ENCODE results near the gene SMAD1. TPM values are rescaled to one million over a fixed set of nuclear protein-coding genes. Genes with fewer than 3 reads are reported as not detected.

Gene SMAD1
- polyA plus RNA-seq, 1 donor (not counting 4 experiments of a cell fraction or from before 2014, with no cell fraction given), result 33.5 TPM

DNA sequence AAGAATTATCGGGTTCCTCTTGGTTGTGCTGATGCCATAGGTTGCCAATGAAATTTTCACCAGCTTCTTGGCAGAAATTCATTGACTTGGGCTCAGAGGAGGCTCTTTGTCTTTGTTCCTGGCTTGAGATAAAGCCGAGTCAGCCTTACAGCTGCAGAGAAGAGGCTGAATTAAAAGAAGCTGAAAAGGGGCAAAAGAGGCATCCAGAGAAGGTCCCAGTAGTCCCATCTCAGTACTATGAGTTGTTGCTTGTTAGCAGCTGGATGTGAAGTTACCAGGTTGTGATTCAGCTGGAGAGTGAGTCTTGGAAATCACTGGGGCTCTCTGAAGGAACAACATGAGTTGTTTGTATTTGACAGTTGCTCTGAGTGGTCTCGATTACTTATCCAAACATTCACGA, 59.7 kb downstream of the SMAD1 start:
- Histone ChIP-seq H3K27me3 (ENCODE audit: control insufficient read depth, extremely low read depth, insufficient read depth, low read length) (no peaks in the 10 kb centered on the region), H4K20me1 (ENCODE audit: control insufficient read depth, extremely low read depth, insufficient read depth, low read length) (no peaks in the 10 kb centered on the region), H3K27ac (ENCODE audit: control insufficient read depth, insufficient read depth, low read length) (no peak overlapping the region), H3K9ac (ENCODE audit: control insufficient read depth, extremely low read depth, insufficient read depth, low read length) (no peak overlapping the region), H3K79me2 (ENCODE audit: control insufficient read depth, insufficient read depth, low read length) (no peaks in the 10 kb centered on the region), H3K4me1 (ENCODE audit: control insufficient read depth, extremely low read depth, insufficient read depth, low read length) (peaks cover 16% of the 10 kb centered on the region), H2AFZ (ENCODE audit: control insufficient read depth, low read length) (no peak overlapping the region), H3K9me3 (ENCODE audit: control insufficient read depth, low read depth, low read length) (no peaks in the 10 kb centered on the region), H3K4me3 (ENCODE audit: control insufficient read depth in 2 of 3, extremely low read depth in 1 of 3, insufficient read depth in 2 of 3, low read depth in 1 of 3, low read length in 3 of 3) (no peak overlapping the region), H3K36me3 (ENCODE audit: control insufficient read depth in 2 of 2, extremely low read depth in 1 of 2, insufficient read depth in 2 of 2, low read length in 2 of 2) (peaks cover 5 to 9% of the 10 kb centered on the region in 2 experiments), H3K9me1 (ENCODE audit: control insufficient read depth, extremely low read depth, insufficient read depth, low read length) (no peaks in the 10 kb centered on the region), H3K4me2 (ENCODE audit: control insufficient read depth, extremely low read depth, insufficient read depth, low read depth, low read length) (no peak overlapping the region)
- DNase-seq (ENCODE audit: low read depth, low spot score) (no peak), FAIRE-seq (peak; percentile 71)
- TF ChIP-seq, protein P1, sequence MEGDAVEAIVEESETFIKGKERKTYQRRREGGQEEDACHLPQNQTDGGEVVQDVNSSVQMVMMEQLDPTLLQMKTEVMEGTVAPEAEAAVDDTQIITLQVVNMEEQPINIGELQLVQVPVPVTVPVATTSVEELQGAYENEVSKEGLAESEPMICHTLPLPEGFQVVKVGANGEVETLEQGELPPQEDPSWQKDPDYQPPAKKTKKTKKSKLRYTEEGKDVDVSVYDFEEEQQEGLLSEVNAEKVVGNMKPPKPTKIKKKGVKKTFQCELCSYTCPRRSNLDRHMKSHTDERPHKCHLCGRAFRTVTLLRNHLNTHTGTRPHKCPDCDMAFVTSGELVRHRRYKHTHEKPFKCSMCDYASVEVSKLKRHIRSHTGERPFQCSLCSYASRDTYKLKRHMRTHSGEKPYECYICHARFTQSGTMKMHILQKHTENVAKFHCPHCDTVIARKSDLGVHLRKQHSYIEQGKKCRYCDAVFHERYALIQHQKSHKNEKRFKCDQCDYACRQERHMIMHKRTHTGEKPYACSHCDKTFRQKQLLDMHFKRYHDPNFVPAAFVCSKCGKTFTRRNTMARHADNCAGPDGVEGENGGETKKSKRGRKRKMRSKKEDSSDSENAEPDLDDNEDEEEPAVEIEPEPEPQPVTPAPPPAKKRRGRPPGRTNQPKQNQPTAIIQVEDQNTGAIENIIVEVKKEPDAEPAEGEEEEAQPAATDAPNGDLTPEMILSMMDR (optimal IDR thresholded peaks at IDR 0.05 in 1 of 3, IDR thresholded peaks at IDR 0.05 in 1 of 3, conservative IDR thresholded peaks at IDR 0.05 in 1 of 3; ENCODE audit: extremely low read depth in 1 of 3, insufficient read depth in 2 of 3, low read length in 3 of 3), result no peak
- TF ChIP-seq EZH2 (IDR thresholded peaks at IDR 0.05; ENCODE audit: low read length), result no peak
- dilution Hi-C loops (cut with MboI; ENCODE audit: extremely low pct_ligation_motif_present, low sequenced_read_pairs), result no loop called here

DNA sequence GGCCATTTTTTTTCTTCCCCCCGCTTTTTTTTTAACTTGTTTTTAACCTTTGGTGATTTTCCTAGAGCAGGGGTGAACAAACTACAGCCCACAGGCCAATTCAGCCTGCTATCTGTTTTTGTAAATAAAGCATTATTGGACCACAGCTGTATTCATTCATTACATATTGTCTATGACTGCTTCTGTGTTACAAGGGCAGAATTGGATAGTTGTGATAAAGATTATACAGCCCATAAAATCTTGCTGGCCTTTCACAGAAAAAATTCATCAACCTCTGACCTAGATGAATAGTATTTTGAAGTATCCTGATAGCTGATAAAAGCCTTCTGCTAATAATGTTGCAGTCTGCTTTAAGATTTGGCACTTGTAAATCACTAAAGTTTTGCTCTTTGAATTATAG, 63.4 kb downstream of the SMAD1 start:
- peaks cover 4% of the 10 kb centered on the region for H3K79me2 ChIP-seq (ENCODE audit: control insufficient read depth, insufficient read depth, low read length)
- H3K4me3 ChIP-seq (ENCODE audit: control insufficient read depth in 2 of 3, extremely low read depth in 1 of 3, insufficient read depth in 2 of 3, low read depth in 1 of 3, low read length in 3 of 3), result peak overlapping the region in 2 of 3 experiments; percentile 47 to 57
- H3K9me1 ChIP-seq (ENCODE audit: control insufficient read depth, extremely low read depth, insufficient read depth, low read length), result no peaks in the 10 kb centered on the region
- peak overlapping the region; percentile 56 for H2AFZ ChIP-seq (ENCODE audit: control insufficient read depth, low read length)
- dilution Hi-C loops (cut with MboI; ENCODE audit: extremely low pct_ligation_motif_present, low sequenced_read_pairs), result no loop called here
- no peak for FAIRE-seq
- peak overlapping the region; percentile 77 for H3K9ac ChIP-seq (ENCODE audit: control insufficient read depth, extremely low read depth, insufficient read depth, low read length)
- peak overlapping the region; percentile 93 for H3K4me2 ChIP-seq (ENCODE audit: control insufficient read depth, extremely low read depth, insufficient read depth, low read depth, low read length)
- no peak for TF ChIP-seq EZH2 (IDR thresholded peaks at IDR 0.05; ENCODE audit: low read length)
- TF ChIP-seq, protein P1 (optimal IDR thresholded peaks at IDR 0.05 in 1 of 3, IDR thresholded peaks at IDR 0.05 in 1 of 3, conservative IDR thresholded peaks at IDR 0.05 in 1 of 3; ENCODE audit: extremely low read depth in 1 of 3, insufficient read depth in 2 of 3, low read length in 3 of 3), result no peak
- no peaks in the 10 kb centered on the region for H4K20me1 ChIP-seq (ENCODE audit: control insufficient read depth, extremely low read depth, insufficient read depth, low read length)
- no peaks in the 10 kb centered on the region for H3K9me3 ChIP-seq (ENCODE audit: control insufficient read depth, low read depth, low read length)
- peaks cover 1 to 14% of the 10 kb centered on the region in 2 experiments for H3K36me3 ChIP-seq (ENCODE audit: control insufficient read depth in 2 of 2, extremely low read depth in 1 of 2, insufficient read depth in 2 of 2, low read length in 2 of 2)
- DNase-seq (ENCODE audit: low read depth, low spot score), result no peak
- H3K27me3 ChIP-seq (ENCODE audit: control insufficient read depth, extremely low read depth, insufficient read depth, low read length), result no peaks in the 10 kb centered on the region
- H3K4me1 ChIP-seq (ENCODE audit: control insufficient read depth, extremely low read depth, insufficient read depth, low read length), result peaks cover 25% of the 10 kb centered on the region
- peak overlapping the region; percentile 97 for H3K27ac ChIP-seq (ENCODE audit: control insufficient read depth, insufficient read depth, low read length)

All from keratinocyte (primary cell).